Posterior cingulate gyrus (tissue), 11 donors: Measurements from ENCODE around the gene TCEAL1.

Source experiments
- DNase-seq, 10 donors: peaks; one replicate each; pipeline versions ENCODE4 v3.0.0 to v3.0.0-alpha.2; 2020 to 2021; ENCODE audit warnings: mixed read lengths in 3 of 10
- intact Hi-C: fragments of 100-400 bp; cut with DNase I; formaldehyde crosslinking; loops from one replicate; pipeline ENCODE4 v1.15.1; 2023

TCEAL1 gene

GRCh38 chrX:103674531-103675454, 46.0 kb downstream of the TCEAL1 start:
- intact Hi-C loops = no loop called here
- DNase-seq = no peak

DNA sequence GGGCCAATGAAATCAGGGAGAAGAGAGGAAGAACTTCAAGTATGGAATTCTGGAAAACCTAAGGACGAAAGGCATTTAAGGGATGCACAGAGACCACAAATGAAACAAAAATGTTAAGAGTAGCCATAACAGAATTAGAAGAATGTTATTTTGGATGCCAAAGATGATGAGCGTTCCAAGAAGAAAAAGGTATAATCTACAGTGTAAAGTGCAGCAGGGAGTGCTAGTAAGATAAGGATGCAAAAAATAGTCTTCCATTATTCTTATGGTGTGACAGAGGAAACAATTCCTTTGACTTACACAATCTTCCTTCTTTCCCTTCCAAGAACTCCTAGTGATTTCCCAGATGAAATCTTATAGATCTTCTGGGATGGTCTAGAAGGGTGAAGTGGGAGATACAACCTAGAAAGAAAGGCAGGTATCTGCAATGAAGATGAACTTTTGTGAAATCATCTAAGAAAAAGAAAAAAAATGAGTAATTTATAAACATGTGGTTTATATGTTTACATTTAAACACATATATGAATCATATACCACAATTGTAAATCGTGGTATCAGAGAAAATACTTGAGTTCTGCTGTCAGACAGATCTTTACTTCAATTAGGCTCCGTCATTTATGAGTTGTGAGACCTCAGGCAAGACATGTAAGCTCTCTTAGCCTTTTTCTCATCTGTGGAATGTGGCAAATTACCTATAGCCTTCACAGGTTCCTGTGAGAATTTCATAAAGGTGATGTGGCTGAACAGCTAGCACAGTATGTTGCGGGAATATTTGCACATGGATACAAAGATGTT, 49.6 kb downstream of the TCEAL1 start:
- intact Hi-C loops = no loop called here
- DNase-seq = no peak
